Temporal lobe (tissue), 1 donor: ENCODE measurements around the gene DISP2. TPM values are rescaled to one million over a fixed set of nuclear protein-coding genes. Genes with fewer than 3 reads are reported as not detected.

Experiments used
- total RNA-seq: library from RNA; depleted of rRNA; stranded (reverse); fragments of >200 nt; gene quantifications from one replicate; pipeline ENCODE4 v1.2.3, GENCODE V29; 2014

The DISP2 gene
- total RNA-seq, 1 donor from 2014 or later, result 20.9 TPM

Other genes starting within 250 kb of the DISP2 start
- gene BMF, start 249.3 kb upstream of the DISP2 start, total RNA-seq, result 4.2 TPM
- 3.0 TPM for gene BUB1B, start 197.2 kb upstream of the DISP2 start, total RNA-seq
- gene PAK6, start 119.2 kb upstream of the DISP2 start, total RNA-seq, result 14.3 TPM
- gene ANKRD63, start 75.2 kb upstream of the DISP2 start, total RNA-seq, result 0.49 TPM
- 3.0 TPM for gene PLCB2, start 50.3 kb upstream of the DISP2 start, total RNA-seq
- gene INAFM2, start 34.5 kb upstream of the DISP2 start, total RNA-seq, result 11.3 TPM
- 1.5 TPM for gene CCDC9B, start 17.3 kb upstream of the DISP2 start, total RNA-seq
- not detected for gene PHGR1, start 7.2 kb upstream of the DISP2 start, total RNA-seq
- gene KNSTRN, start 24.5 kb downstream of the DISP2 start, total RNA-seq, result 15.0 TPM
- 27.0 TPM for gene IVD, start 47.6 kb downstream of the DISP2 start, total RNA-seq
- 7.6 TPM for gene BAHD1, start 82.7 kb downstream of the DISP2 start, total RNA-seq
- gene CHST14, start 112.8 kb downstream of the DISP2 start, total RNA-seq, result 2.0 TPM
- 23.8 TPM for gene CCDC32, start 206.8 kb downstream of the DISP2 start, total RNA-seq
- gene RPUSD2, start 211.1 kb downstream of the DISP2 start, total RNA-seq, result 8.1 TPM
- 3.7 TPM for gene KNL1, start 236.0 kb downstream of the DISP2 start, total RNA-seq